ENCODE measurements around the gene IRAK2.

GRCh38 chr3:10155123-10155472, 9.6 kb upstream of the IRAK2 start:
- TF ChIP-seq CTCF (conservative IDR thresholded peaks at IDR 0.05 in 1 of 2, IDR thresholded peaks at IDR 0.05 in 1 of 2; ENCODE audit: low read depth in 1 of 2, low read length in 2 of 2) = no peak
- TF ChIP-seq EZH2 (IDR thresholded peaks at IDR 0.05; ENCODE audit: low read length, missing control alignments) = no peak

Measured in fibroblast of lung (primary cell).